GM19395 (cell line): Measurements from ENCODE around the gene FHOD3.
"Not testable (repeated sequence)": the region's sequence is repeated elsewhere in the genome, so short reads cannot be mapped to it uniquely, and the experiment has no call there.

Experiments
- ATAC-seq: cut with Tn5 transposase; IDR thresholded peaks from one replicate; pipeline ENCODE4 v1.9.1; 2021; ENCODE audit warnings: mild to moderate bottlenecking, moderate library complexity; ENCODE audit not compliant: unreplicated experiment

The FHOD3 gene

GRCh38 chr18:36761186-36761698 is 463.7 kb downstream of the FHOD3 start:
- ATAC-seq: no peak

- no peak for ATAC-seq
Measured at GRCh38 chr18:36762074-36762473, 464.6 kb downstream of the FHOD3 start.

DNA sequence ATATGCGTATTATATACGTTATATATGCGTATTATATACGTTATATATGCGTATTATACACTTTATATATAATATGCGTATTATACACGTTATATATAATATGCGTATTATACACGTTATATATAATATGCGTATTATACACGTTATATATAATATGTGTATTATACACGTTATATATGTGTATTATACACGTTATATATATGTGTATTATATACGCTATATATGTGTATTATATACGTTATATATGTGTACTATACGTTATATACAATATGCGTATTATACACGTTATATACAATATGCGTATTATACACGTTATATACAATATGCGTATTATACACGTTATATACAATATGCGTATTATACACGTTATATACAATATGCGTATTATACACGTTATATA is 465.5 kb downstream of the FHOD3 start:
- not testable (repeated sequence) for ATAC-seq

GRCh38 chr18:36766836-36767235 is 469.3 kb downstream of the FHOD3 start:
- no peak for ATAC-seq

DNA sequence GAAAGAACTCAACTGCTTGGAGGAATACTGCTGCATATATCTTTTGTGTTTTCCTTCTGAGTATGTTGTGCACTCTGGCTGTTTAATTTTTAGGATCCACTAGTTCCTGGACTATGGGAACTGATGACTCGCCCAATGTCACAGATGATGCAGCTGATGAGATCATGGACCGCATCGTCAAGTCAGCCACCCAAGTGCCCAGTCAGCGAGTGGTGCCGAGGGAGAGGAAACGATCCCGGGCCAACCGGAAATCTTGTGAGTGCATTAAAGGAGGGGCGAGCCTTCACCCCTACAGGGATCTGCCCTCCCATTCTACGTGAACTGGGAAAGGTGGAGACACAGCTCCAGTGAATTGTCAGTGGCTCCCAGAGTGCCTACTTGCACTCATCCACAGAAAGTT is 471.7 kb downstream of the FHOD3 start:
- ATAC-seq: no peak

GRCh38 chr18:36769611-36770314 is 472.2 kb downstream of the FHOD3 start:
- ATAC-seq: no peak

- no peak for ATAC-seq
Measured at GRCh38 chr18:36770315-36770946, 472.9 kb downstream of the FHOD3 start.

GRCh38 chr18:36771245-36771644 is 473.7 kb downstream of the FHOD3 start:
- ATAC-seq: peak; percentile 80

- ATAC-seq: no peak
Measured at GRCh38 chr18:36772241-36772723, 474.8 kb downstream of the FHOD3 start.

GRCh38 chr18:36775396-36775795 is 477.9 kb downstream of the FHOD3 start:
- no peak for ATAC-seq

- ATAC-seq: no peak
Measured at GRCh38 chr18:36776650-36777049, 479.1 kb downstream of the FHOD3 start.

GRCh38 chr18:36777566-36777965 is 480.1 kb downstream of the FHOD3 start:
- ATAC-seq: no peak

GRCh38 chr18:36780748-36781147 is 483.2 kb downstream of the FHOD3 start:
- no peak for ATAC-seq

- no peak for ATAC-seq
Measured at GRCh38 chr18:36782710-36783109, 485.2 kb downstream of the FHOD3 start.

- ATAC-seq: no peak
Measured at GRCh38 chr18:36783792-36784191, 486.3 kb downstream of the FHOD3 start.

DNA sequence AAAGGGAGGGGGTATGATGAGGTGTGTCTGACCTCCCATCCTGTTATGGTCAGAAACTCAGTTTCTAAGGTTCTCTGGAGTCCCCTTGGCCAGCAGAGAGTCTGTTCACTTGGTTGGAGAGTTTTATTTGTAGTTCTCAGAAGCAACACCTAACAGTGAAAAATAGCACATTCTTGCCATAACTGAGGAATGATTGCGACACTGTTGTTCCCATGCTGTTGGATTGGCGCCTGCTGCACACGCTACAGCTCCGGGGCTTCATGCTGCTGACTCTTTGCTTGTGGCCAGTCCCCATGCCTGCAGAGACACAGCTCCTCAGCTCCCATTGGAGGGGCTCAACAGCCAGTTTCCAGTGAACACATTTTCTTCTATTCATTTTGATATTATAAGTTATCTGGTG is 489.2 kb downstream of the FHOD3 start:
- no peak for ATAC-seq

- no peak for ATAC-seq
Measured at GRCh38 chr18:36792634-36793283, 495.2 kb downstream of the FHOD3 start.

GRCh38 chr18:36798738-36799473 is 501.4 kb downstream of the FHOD3 start:
- no peak for ATAC-seq

- no peak for ATAC-seq
Measured at GRCh38 chr18:36805105-36805504, 507.6 kb downstream of the FHOD3 start.

GRCh38 chr18:36808681-36809080 is 511.2 kb downstream of the FHOD3 start:
- ATAC-seq: no peak
